Heart left ventricle (tissue), 13 donors: ENCODE data around the gene SAMD11.

Experiments used
- POLR2A ChIP-seq, 2 donors: fragments of 450-650 bp; IDR thresholded peaks; one replicate each; pipeline ENCODE4 v1.6.1; 2017; ENCODE audit warnings: antibody characterized with exemption in 2 of 2, mild to moderate bottlenecking in 2 of 2, moderate library complexity in 2 of 2
- TF ChIP-seq, protein P1 (sequence below), 12 donors: fragments of 200-600 bp; sonication (generic) in 4 of 12; IDR thresholded peaks; one replicate each; pipeline versions ENCODE4 v1.5.0 to v1.8.0; 2018 to 2022; ENCODE audit warnings: antibody characterized with exemption in 12 of 12, mild to moderate bottlenecking in 5 of 12
- donor health status: ischemic (EF 13 %, LVEDD 7.1; RV severe dilation, severe dysfunction).
- donor health status: DM: no; HTN: yes; CAD: no.
- donor health status: DM: no; HTN: no; CAD: no.
- donor health status: ischemic (EF 25% LVEDD 6.9; RV normal size, moderate dysfunction).
- donor health status: ischemic (EF 25% LVEDD 5.7; RV mildly dilated, moderate dysfunction).
- donor health status: ischemic (EF 35%, LVEDD 5.7; RV mildly dilated, moderate dysfunction).
- donor health status: nonischemic (EF 11% LVEDD 7.7; RV severe dilation, severe dysfunction).
- donor health status: DM: yes; HTN: yes; CAD: no.
- donor health status: PGD.
- donor health status: ischemic (EF 29% LVEDD 5.4; RV normal size, mild dysfunction).
- donor health status: nonischemic (EF 23%, LVEDD 6.1; RV moderate dilation, normal function).

DNA sequence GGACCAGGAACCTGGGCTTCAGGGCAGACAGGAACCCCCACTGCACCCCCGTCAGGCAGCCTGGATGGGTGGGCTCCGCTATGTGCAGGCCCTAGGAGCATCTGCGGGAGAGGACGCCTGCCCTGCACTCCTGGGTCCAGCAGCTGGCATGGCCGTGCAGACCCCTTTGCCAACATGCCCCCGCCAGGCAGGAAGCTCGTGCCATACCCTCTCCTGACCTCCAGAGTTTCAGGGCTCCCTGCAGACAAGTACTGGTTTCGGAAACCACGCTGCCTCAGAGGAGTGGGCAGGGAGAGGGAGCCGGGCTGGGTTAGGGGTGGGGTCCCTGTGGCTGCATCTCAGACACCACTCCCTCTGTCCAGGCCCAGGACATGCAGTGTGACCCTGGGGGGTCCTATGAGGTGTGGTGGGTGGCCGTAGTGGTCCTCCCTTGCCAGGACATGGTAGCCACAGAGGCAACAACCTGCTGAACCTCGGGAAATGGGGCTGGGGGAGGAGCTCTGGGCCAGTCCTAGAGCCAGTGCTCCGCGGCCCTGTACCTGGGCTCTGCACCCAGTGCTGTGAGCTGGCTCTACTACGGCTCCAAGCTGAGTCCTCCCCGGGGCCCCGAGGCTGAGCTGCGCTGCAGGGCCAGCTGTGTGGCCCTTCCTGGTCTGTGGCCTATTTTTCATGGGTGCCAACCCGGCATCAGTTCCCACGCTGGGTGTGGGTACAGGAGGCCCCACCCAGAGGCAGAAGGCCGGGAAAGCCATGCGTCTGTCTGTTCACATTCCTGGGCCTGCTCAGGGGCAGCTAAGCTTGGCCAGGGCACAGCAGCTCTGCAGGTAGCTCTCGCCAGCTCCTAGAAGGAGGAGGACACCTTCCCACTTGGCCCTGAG lies 44.0 kb downstream of the SAMD11 start:
- TF ChIP-seq, protein P1, sequence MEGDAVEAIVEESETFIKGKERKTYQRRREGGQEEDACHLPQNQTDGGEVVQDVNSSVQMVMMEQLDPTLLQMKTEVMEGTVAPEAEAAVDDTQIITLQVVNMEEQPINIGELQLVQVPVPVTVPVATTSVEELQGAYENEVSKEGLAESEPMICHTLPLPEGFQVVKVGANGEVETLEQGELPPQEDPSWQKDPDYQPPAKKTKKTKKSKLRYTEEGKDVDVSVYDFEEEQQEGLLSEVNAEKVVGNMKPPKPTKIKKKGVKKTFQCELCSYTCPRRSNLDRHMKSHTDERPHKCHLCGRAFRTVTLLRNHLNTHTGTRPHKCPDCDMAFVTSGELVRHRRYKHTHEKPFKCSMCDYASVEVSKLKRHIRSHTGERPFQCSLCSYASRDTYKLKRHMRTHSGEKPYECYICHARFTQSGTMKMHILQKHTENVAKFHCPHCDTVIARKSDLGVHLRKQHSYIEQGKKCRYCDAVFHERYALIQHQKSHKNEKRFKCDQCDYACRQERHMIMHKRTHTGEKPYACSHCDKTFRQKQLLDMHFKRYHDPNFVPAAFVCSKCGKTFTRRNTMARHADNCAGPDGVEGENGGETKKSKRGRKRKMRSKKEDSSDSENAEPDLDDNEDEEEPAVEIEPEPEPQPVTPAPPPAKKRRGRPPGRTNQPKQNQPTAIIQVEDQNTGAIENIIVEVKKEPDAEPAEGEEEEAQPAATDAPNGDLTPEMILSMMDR (IDR thresholded peaks at IDR 0.05) = no peak
- TF ChIP-seq POLR2A (IDR thresholded peaks at IDR 0.05) = no peak
